Progenitor cell of endocrine pancreas (in vitro differentiated cells): ENCODE results near the gene CDH8. TPM values are rescaled to one million over a fixed set of nuclear protein-coding genes. Genes with fewer than 3 reads are reported as not detected.

ENCODE experiments used
- DNase-seq: peaks from one replicate; pipeline ENCODE4 v3.0.0; 2021; ENCODE audit warnings: low spot score; ENCODE audit not compliant: unreplicated experiment
- H3K27ac Mint-ChIP-seq: 2 replicates; pipeline ENCODE4 v1.8.0; 2021; ENCODE audit warnings: mild to moderate bottlenecking, moderate library complexity, mixed read lengths
- H3K27me3 Mint-ChIP-seq: 2 replicates; pipeline ENCODE4 v1.8.0; 2021; ENCODE audit warnings: mixed read lengths
- H3K36me3 Mint-ChIP-seq: 2 replicates; pipeline ENCODE4 v1.8.0; 2022; ENCODE audit warnings: mixed read lengths; ENCODE audit not compliant: insufficient read depth
- H3K4me1 Mint-ChIP-seq: 2 replicates; pipeline ENCODE4 v1.8.0; 2021; ENCODE audit warnings: low read depth, mixed read lengths
- H3K4me3 Mint-ChIP-seq: 2 replicates; pipeline ENCODE4 v1.8.0; 2021; ENCODE audit warnings: low read depth, mild to moderate bottlenecking, moderate library complexity, mixed read lengths
- H3K9me3 Mint-ChIP-seq: 2 replicates; pipeline ENCODE4 v1.8.0; 2021; ENCODE audit warnings: low read depth, mixed read lengths
- total RNA-seq: library from RNA; stranded (reverse); gene quantifications from 2 replicates; pipeline ENCODE4 v1.2.1, GENCODE V29; 2021
- TF ChIP-seq, protein P1 (sequence below): fragments of 200-600 bp; sonication (generic); IDR thresholded peaks from one replicate; pipeline ENCODE4 v1.5.0; 2021; ENCODE audit warnings: antibody characterized with exemption, mild to moderate bottlenecking; ENCODE audit not compliant: unreplicated experiment

Gene CDH8
- total RNA-seq, 1 donor from 2014 or later: 3.1 TPM

DNA sequence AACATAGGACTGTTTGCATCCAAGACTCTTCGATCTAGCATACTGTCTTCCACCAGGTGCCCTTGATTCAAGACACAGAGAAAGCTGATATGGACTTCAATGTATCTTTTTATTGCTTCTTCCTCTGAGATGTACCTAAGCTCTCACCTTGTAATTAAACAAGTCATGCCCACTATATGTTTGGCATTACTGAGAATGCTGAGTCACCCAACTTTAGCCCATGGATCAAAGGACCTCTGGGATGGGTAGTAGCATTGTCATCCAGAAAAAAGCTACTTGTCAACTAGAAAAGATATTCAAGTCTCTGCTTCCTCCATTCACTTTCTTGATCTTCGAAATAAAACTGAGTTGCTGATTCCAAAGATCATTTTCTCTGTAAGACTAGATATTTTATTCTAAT is 37.8 kb downstream of the CDH8 start:
- Mint-ChIP-seq H3K4me1 (no peaks in the 10 kb centered on the region), H3K27me3 (no peaks in the 10 kb centered on the region), H3K36me3 (no peaks in the 10 kb centered on the region), H3K27ac (no peak overlapping the region), H3K9me3 (no peaks in the 10 kb centered on the region), H3K4me3 (no peak overlapping the region)
- DNase-seq: no peak
- TF ChIP-seq, protein P1, sequence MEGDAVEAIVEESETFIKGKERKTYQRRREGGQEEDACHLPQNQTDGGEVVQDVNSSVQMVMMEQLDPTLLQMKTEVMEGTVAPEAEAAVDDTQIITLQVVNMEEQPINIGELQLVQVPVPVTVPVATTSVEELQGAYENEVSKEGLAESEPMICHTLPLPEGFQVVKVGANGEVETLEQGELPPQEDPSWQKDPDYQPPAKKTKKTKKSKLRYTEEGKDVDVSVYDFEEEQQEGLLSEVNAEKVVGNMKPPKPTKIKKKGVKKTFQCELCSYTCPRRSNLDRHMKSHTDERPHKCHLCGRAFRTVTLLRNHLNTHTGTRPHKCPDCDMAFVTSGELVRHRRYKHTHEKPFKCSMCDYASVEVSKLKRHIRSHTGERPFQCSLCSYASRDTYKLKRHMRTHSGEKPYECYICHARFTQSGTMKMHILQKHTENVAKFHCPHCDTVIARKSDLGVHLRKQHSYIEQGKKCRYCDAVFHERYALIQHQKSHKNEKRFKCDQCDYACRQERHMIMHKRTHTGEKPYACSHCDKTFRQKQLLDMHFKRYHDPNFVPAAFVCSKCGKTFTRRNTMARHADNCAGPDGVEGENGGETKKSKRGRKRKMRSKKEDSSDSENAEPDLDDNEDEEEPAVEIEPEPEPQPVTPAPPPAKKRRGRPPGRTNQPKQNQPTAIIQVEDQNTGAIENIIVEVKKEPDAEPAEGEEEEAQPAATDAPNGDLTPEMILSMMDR: no peak

GRCh38 chr16:61993108-61993507 is 43.1 kb downstream of the CDH8 start:
- no peak overlapping the region for H3K4me3 Mint-ChIP-seq
- TF ChIP-seq, protein P1: no peak
- H3K4me1 Mint-ChIP-seq: no peaks in the 10 kb centered on the region
- no peak overlapping the region for H3K27ac Mint-ChIP-seq
- no peaks in the 10 kb centered on the region for H3K9me3 Mint-ChIP-seq
- H3K36me3 Mint-ChIP-seq: no peaks in the 10 kb centered on the region
- no peak for DNase-seq
- peaks cover 2% of the 10 kb centered on the region for H3K27me3 Mint-ChIP-seq

- Mint-ChIP-seq H3K4me1 (no peaks in the 10 kb centered on the region), H3K9me3 (no peaks in the 10 kb centered on the region), H3K27me3 (peaks cover 2% of the 10 kb centered on the region), H3K36me3 (no peaks in the 10 kb centered on the region), H3K4me3 (no peak overlapping the region), H3K27ac (no peak overlapping the region)
- no peak for DNase-seq
- TF ChIP-seq, protein P1: no peak
Observed at GRCh38 chr16:61987474-61988012, 48.7 kb downstream of the CDH8 start.

DNA sequence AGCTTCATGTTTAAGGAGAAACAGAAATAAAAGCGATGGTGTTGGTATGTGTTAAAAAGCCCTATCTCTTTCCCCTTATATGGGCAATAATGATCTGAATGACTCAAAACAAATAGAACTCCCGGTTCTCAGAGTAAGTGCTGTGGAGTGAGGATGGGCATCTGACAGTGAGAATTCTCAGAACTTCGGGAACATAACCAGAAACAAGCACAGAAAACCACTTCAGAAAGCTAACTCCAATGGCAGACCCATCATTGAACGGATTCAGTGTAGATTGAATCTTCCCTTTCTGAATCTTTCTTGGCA is 67.2 kb downstream of the CDH8 start:
- Mint-ChIP-seq H3K27me3 (no peaks in the 10 kb centered on the region), H3K36me3 (no peaks in the 10 kb centered on the region), H3K4me3 (no peak overlapping the region), H3K4me1 (peaks cover 2% of the 10 kb centered on the region), H3K27ac (no peak overlapping the region), H3K9me3 (peaks cover 6% of the 10 kb centered on the region)
- TF ChIP-seq, protein P1: no peak
- DNase-seq: no peak

DNA sequence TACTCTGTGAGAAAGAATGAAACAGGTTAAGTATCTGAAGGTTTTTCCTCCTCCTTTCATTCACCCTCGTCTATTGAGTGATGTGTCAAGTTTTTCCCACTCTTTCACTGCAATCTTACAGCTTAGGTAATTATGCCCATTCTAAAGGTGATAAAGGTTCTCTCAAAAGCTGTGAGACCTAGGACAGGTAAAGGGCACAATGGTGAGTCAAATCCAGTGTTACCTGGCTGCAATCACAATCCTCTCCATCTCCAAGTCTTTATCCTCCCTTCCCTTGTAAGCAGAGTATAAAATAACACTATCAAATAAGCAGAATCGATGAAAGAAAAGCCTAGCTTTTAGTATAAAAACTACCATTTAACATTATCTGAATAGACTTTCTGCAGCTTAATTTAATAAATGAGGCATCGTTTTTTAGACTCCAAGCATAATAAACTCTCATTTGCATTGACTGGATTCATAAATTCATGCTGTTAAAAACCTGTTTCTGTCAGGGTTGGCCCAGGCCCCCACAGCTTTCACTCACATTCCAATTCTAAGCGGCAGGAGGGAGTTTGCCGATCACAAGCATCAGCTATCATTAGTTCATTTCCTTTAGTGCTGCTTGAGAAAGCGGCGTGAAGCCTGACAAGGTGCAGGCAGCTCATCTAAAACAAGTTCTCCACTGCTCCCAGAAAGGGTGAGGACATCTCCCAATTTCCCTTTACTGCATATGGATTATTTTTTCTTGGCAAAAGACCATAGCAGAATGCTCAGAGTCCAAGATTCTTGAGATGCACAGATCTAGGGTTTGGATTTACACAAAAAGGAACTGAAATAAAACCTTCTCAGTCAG is 67.8 kb downstream of the CDH8 start:
- Mint-ChIP-seq H3K4me3 (no peak overlapping the region), H3K27ac (no peak overlapping the region), H3K9me3 (peaks cover 6% of the 10 kb centered on the region), H3K27me3 (no peaks in the 10 kb centered on the region), H3K4me1 (peaks cover 2% of the 10 kb centered on the region), H3K36me3 (no peaks in the 10 kb centered on the region)
- DNase-seq: no peak
- TF ChIP-seq, protein P1: no peak
